PC-9 (cell line): ENCODE results near the gene LINGO1. TPM values are rescaled to one million over a fixed set of nuclear protein-coding genes. Genes with fewer than 3 reads are reported as not detected.

Source experiments
- BruUV-seq: library from RNA; stranded (reverse); fragments of 400-500 nt; replicated peaks from 2 replicates; lab custom pipeline; 2021; lab: Mats Ljungman, UMichigan
- CTCF ChIA-PET: fragments of 300-600 bp; sonication (Branson Sonifier 250); formaldehyde crosslinking; loops from one replicate; lab custom pipeline; 2022; ENCODE audit warnings: antibody characterized with exemption; lab: Charles Lee
- POLR2A ChIA-PET: fragments of 300-600 bp; sonication (Branson Sonifier 250); formaldehyde crosslinking; loops from one replicate; lab custom pipeline; 2022; ENCODE audit warnings: antibody characterized with exemption; ENCODE audit not compliant: unreplicated experiment; lab: Charles Lee
- DNase-seq, 2 experiments: peaks; one replicate each; pipeline versions ENCODE4 v3.0.0 to v3.0.0-alpha.2; 2015 to 2022; ENCODE audit warnings: mixed read lengths in 1 of 2
- H2AFZ ChIP-seq: fragments of 200-600 bp; sonication (generic); 2 replicates; pipeline ENCODE4 v1.8.1; 2017; ENCODE audit warnings: antibody characterized with exemption
- H3F3A ChIP-seq: fragments of 200-600 bp; sonication (generic); 2 replicates; pipeline ENCODE4 v1.8.1; 2017; ENCODE audit warnings: antibody characterized with exemption, mild to moderate bottlenecking, low read depth; ENCODE audit not compliant: insufficient read depth
- H3K27ac ChIP-seq: fragments of 200-600 bp; sonication (generic); 2 replicates; pipeline ENCODE4 v1.6.1; 2016; ENCODE audit warnings: mixed run types
- H3K27me3 ChIP-seq: fragments of 200-600 bp; sonication (generic); 2 replicates; pipeline ENCODE4 v1.6.1; 2016; ENCODE audit warnings: low read depth, mixed run types; ENCODE audit not compliant: insufficient read depth
- H3K36me3 ChIP-seq: fragments of 200-600 bp; sonication (generic); 2 replicates; pipeline ENCODE4 v1.6.1; 2016; ENCODE audit warnings: low read depth, mixed run types
- H3K4me1 ChIP-seq: fragments of 200-600 bp; sonication (generic); replicated peaks from 2 replicates; pipeline ENCODE4 v1.6.1; 2016; ENCODE audit warnings: mixed run types; ENCODE audit not compliant: insufficient read depth
- H3K4me2 ChIP-seq: fragments of 200-600 bp; sonication (generic); 2 replicates; pipeline ENCODE4 v1.6.1; 2017; ENCODE audit warnings: mixed run types
- H3K4me3 ChIP-seq: fragments of 200-600 bp; sonication (generic); 2 replicates; pipeline ENCODE4 v1.6.1; 2016; ENCODE audit warnings: mixed run types
- H3K79me2 ChIP-seq: fragments of 200-600 bp; sonication (generic); 2 replicates; pipeline ENCODE4 v1.6.1; 2017; ENCODE audit warnings: low read depth, mixed run types
- H3K9me2 ChIP-seq: fragments of 200-600 bp; sonication (generic); 2 replicates; pipeline ENCODE4 v1.8.1; 2017; ENCODE audit warnings: mild to moderate bottlenecking; ENCODE audit not compliant: insufficient read depth
- H3K9me3 ChIP-seq: fragments of 200-600 bp; sonication (generic); 2 replicates; pipeline ENCODE4 v1.8.1; 2016; ENCODE audit warnings: low read depth; ENCODE audit not compliant: insufficient read depth
- H4K20me1 ChIP-seq: fragments of 200-600 bp; sonication (generic); 2 replicates; pipeline ENCODE4 v1.8.1; 2017; ENCODE audit not compliant: insufficient read depth
- EZH2 ChIP-seq: fragments of 200-600 bp; sonication (generic); IDR thresholded peaks from 2 replicates; pipeline ENCODE4 v1.8.0; 2017; ENCODE audit warnings: antibody characterized with exemption, low read depth
- intact Hi-C: fragments of 100-400 bp; cut with micrococcal nuclease; formaldehyde crosslinking; loops from one replicate; pipeline ENCODE4 v1.10.0; 2022; ENCODE audit not compliant: unreplicated experiment
- total RNA-seq: library from RNA; stranded (reverse); gene quantifications from 2 replicates; pipeline ENCODE4 v1.2.3, GENCODE V29; 2021
- TF ChIP-seq, protein P1 (sequence below): fragments of 200-600 bp; sonication (generic); conservative IDR thresholded peaks from 2 replicates; pipeline ENCODE4 v1.6.1; 2017; ENCODE audit warnings: mixed run types, antibody characterized with exemption, mild to moderate bottlenecking, moderate library complexity

LINGO1 gene
- total RNA-seq, 1 experiment from 2014 or later = not detected

DNA sequence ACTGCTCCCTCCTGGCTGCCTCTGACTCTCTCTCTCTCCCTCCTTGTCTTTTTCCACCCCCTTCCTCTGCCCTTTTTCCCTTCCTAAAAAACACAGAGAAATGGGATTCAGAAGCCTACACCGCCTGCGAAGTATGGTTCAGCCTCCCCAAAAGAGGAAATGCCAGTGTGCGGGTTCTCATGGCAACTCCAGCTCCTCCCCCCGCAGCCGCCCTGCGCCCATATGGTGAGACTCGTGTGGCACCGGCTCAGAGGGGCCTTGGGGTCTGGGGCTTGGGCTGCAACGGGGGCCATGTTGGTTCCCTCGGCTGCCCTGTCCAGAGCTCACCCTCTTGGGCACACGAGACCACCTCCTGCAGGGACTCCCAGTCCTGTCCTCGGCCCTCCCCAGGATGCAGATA is 23.6 kb upstream of the LINGO1 start:
- no peaks in the 10 kb centered on the region for H4K20me1 ChIP-seq
- ChIA-PET POLR2A (no interaction called here), CTCF (no interaction called here)
- H3K27ac ChIP-seq = no peak overlapping the region
- DNase-seq = no peak
- H3K36me3 ChIP-seq = no peaks in the 10 kb centered on the region
- no peaks in the 10 kb centered on the region for H3K9me2 ChIP-seq
- no peak overlapping the region for H3K4me3 ChIP-seq
- no peaks in the 10 kb centered on the region for H3F3A ChIP-seq
- H2AFZ ChIP-seq = no peak overlapping the region
- H3K79me2 ChIP-seq = no peaks in the 10 kb centered on the region
- H3K4me2 ChIP-seq = no peak overlapping the region
- no TSS peak for BruUV-seq
- no peaks in the 10 kb centered on the region for H3K4me1 ChIP-seq
- no peak for TF ChIP-seq EZH2
- TF ChIP-seq, protein P1, sequence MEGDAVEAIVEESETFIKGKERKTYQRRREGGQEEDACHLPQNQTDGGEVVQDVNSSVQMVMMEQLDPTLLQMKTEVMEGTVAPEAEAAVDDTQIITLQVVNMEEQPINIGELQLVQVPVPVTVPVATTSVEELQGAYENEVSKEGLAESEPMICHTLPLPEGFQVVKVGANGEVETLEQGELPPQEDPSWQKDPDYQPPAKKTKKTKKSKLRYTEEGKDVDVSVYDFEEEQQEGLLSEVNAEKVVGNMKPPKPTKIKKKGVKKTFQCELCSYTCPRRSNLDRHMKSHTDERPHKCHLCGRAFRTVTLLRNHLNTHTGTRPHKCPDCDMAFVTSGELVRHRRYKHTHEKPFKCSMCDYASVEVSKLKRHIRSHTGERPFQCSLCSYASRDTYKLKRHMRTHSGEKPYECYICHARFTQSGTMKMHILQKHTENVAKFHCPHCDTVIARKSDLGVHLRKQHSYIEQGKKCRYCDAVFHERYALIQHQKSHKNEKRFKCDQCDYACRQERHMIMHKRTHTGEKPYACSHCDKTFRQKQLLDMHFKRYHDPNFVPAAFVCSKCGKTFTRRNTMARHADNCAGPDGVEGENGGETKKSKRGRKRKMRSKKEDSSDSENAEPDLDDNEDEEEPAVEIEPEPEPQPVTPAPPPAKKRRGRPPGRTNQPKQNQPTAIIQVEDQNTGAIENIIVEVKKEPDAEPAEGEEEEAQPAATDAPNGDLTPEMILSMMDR = no peak
- intact Hi-C loops = no loop called here
- peaks cover 96% of the 10 kb centered on the region for H3K27me3 ChIP-seq
- H3K9me3 ChIP-seq = no peaks in the 10 kb centered on the region

DNA sequence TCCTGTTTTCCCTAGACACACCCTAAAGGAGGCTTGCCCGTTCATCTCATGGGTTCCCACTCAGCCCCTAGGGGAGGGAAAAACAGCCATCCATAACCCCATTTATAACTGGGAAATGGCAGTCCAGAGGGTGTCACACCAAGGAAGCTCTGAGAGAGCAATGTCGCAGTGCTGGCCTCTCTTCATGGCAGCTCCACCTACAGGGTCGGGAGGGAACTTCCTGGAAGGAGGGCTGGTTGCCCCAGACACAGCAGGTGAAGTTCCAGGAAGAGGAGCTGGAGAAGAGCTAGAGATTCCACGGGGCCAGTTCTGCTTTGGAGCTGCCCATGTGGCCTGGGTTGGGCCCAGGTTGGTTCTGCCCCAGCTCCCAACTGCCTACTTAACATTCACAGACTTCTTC is 22.3 kb upstream of the LINGO1 start:
- H3K36me3 ChIP-seq = no peaks in the 10 kb centered on the region
- no peaks in the 10 kb centered on the region for H3K9me2 ChIP-seq
- no peaks in the 10 kb centered on the region for H3K4me1 ChIP-seq
- DNase-seq = no peak
- H3K4me2 ChIP-seq = no peak overlapping the region
- H2AFZ ChIP-seq = no peak overlapping the region
- no TSS peak for BruUV-seq
- no peaks in the 10 kb centered on the region for H3K79me2 ChIP-seq
- ChIA-PET CTCF (interaction anchor here (1.4 kb wide), 1 partner anchor 10 kb away, joined by 4 read pairs; no protein-coding TSS in a partner anchor), POLR2A (interaction anchor here (0.6 kb wide), 1 partner anchor 140 kb away, joined by 5 read pairs; no protein-coding TSS in a partner anchor)
- TF ChIP-seq, protein P1 = peak; percentile 59
- TF ChIP-seq EZH2 = no peak
- H3K4me3 ChIP-seq = no peak overlapping the region
- H3K27me3 ChIP-seq = peaks cover 96% of the 10 kb centered on the region
- intact Hi-C loops = no loop called here
- H3K9me3 ChIP-seq = no peaks in the 10 kb centered on the region
- no peaks in the 10 kb centered on the region for H4K20me1 ChIP-seq
- H3F3A ChIP-seq = no peaks in the 10 kb centered on the region
- H3K27ac ChIP-seq = no peak overlapping the region

GRCh38 chr15:77653832-77654480 is 21.2 kb upstream of the LINGO1 start:
- Histone ChIP-seq H3K9me2 (no peaks in the 10 kb centered on the region), H3K36me3 (no peaks in the 10 kb centered on the region), H3K4me3 (no peak overlapping the region), H3K4me1 (no peaks in the 10 kb centered on the region), H2AFZ (no peak overlapping the region), H3K27me3 (peaks cover 96% of the 10 kb centered on the region), H3F3A (no peaks in the 10 kb centered on the region), H3K79me2 (no peaks in the 10 kb centered on the region), H3K27ac (no peak overlapping the region), H4K20me1 (no peaks in the 10 kb centered on the region), H3K4me2 (no peak overlapping the region), H3K9me3 (no peaks in the 10 kb centered on the region)
- BruUV-seq = no TSS peak
- ChIA-PET POLR2A (no interaction called here), CTCF (no interaction called here)
- no peak for TF ChIP-seq EZH2
- TF ChIP-seq, protein P1 = no peak
- no peak for DNase-seq
- intact Hi-C loops = no loop called here
